ENCODE data around the gene GLCE.
"Not testable (repeated sequence)": the region's sequence is repeated elsewhere in the genome, so short reads cannot be mapped to it uniquely, and the experiment has no call there.

Gene GLCE

GRCh38 chr15:69138963-69139362 lies 21.5 kb upstream of the GLCE start:
- DNase-seq: no peak

- peak; percentile 62 for DNase-seq
Observed at GRCh38 chr15:69140306-69140705, 20.1 kb upstream of the GLCE start.

GRCh38 chr15:69141286-69141701 lies 19.1 kb upstream of the GLCE start:
- peak; percentile 57 for DNase-seq

- no peak for DNase-seq
Observed at GRCh38 chr15:69141833-69142232, 18.6 kb upstream of the GLCE start.

- peak; percentile 97 for DNase-seq
Observed at GRCh38 chr15:69143756-69144436, 16.5 kb upstream of the GLCE start.

- no peak for DNase-seq
Observed at GRCh38 chr15:69144530-69144929, 15.9 kb upstream of the GLCE start.

GRCh38 chr15:69145149-69145693 lies 15.2 kb upstream of the GLCE start:
- peak; percentile 61 for DNase-seq

- peak; percentile 83 for DNase-seq
Observed at GRCh38 chr15:69145694-69146492, 14.5 kb upstream of the GLCE start.

GRCh38 chr15:69146724-69147435 lies 13.6 kb upstream of the GLCE start:
- no peak for DNase-seq

- DNase-seq: no peak
Observed at GRCh38 chr15:69148465-69148864, 12.0 kb upstream of the GLCE start.

- DNase-seq: no peak
Observed at GRCh38 chr15:69149163-69149562, 11.3 kb upstream of the GLCE start.

GRCh38 chr15:69149803-69150202 lies 10.6 kb upstream of the GLCE start:
- no peak for DNase-seq

- no peak for DNase-seq
Observed at GRCh38 chr15:69150336-69150735, 10.1 kb upstream of the GLCE start.

GRCh38 chr15:69150841-69151240 lies 9.6 kb upstream of the GLCE start:
- no peak for DNase-seq

- DNase-seq: no peak
Observed at GRCh38 chr15:69153046-69153445, 7.4 kb upstream of the GLCE start.

GRCh38 chr15:69153587-69153986 lies 6.8 kb upstream of the GLCE start:
- not testable (repeated sequence) for DNase-seq

- DNase-seq: peak; percentile 17
Observed at GRCh38 chr15:69154078-69154477, 6.4 kb upstream of the GLCE start.

- DNase-seq: no peak
Observed at GRCh38 chr15:69154684-69155083, 5.8 kb upstream of the GLCE start.

GRCh38 chr15:69156736-69157381 lies 3.6 kb upstream of the GLCE start:
- peak; percentile 98 for DNase-seq

- no peak for DNase-seq
Observed at GRCh38 chr15:69158201-69158842, 2.1 kb upstream of the GLCE start.

GRCh38 chr15:69158843-69159240 lies 1.6 kb upstream of the GLCE start:
- DNase-seq: no peak

GRCh38 chr15:69159805-69160140 lies 662 bp upstream of the GLCE start:
- no peak for DNase-seq

All from NCI-H82 (cell line).